ENCODE data around the gene CHMP1A.

Gene CHMP1A

GRCh38 chr16:89657442-89658220 is at the start of gene CHMP1A, which contains the start of gene SPATA33:
Gene CHMP1A, minus strand, starts transcription at chr16:89657708. Its CDS starts 120 bp downstream, at chr16:89657588.
Gene SPATA33, plus strand, starts transcription at chr16:89657836. Its CDS starts 76 bp downstream, at chr16:89657912.
- H3K4me3 ChIP-seq (ENCODE audit: low read length), result peak within 1 kb of the TSS; percentile 95
- no peak for TF ChIP-seq CTCF (conservative IDR thresholded peaks at IDR 0.05; ENCODE audit: low read length)
- DNase-seq (ENCODE audit: low read depth), result peak; percentile 80

GRCh38 chr16:89706518-89707260 is 49.2 kb upstream of the CHMP1A start:
- DNase-seq (ENCODE audit: low read depth), result no peak
- H3K4me3 ChIP-seq (ENCODE audit: low read length), result no peak overlapping the region

GRCh38 chr16:89705006-89705405 is 47.5 kb upstream of the CHMP1A start:
- DNase-seq (ENCODE audit: low read depth), result no peak
- no peak for TF ChIP-seq CTCF (conservative IDR thresholded peaks at IDR 0.05; ENCODE audit: low read length)

More at GRCh38 chr16:89706518-89707260, 49.2 kb upstream of the CHMP1A start:
- TF ChIP-seq CTCF (conservative IDR thresholded peaks at IDR 0.05; ENCODE audit: low read length), result no peak

GRCh38 chr16:89704281-89704680 is 46.8 kb upstream of the CHMP1A start:
- 0 out of 2 replicates have a peak, but pooled peaks have one; percentile 4 for TF ChIP-seq CTCF (conservative IDR thresholded peaks at IDR 0.05; ENCODE audit: low read length)
- no peak for DNase-seq (ENCODE audit: low read depth)
- H3K4me3 ChIP-seq (ENCODE audit: low read length), result no peak overlapping the region

More at GRCh38 chr16:89705006-89705405, 47.5 kb upstream of the CHMP1A start:
- no peak overlapping the region for H3K4me3 ChIP-seq (ENCODE audit: low read length)

GRCh38 chr16:89701425-89702406 is 44.2 kb upstream of the CHMP1A start, which contains the start of gene SPATA2L:
Gene SPATA2L, minus strand, starts transcription at chr16:89701705. Its CDS starts 473 bp downstream, at chr16:89701232.
- TF ChIP-seq CTCF (conservative IDR thresholded peaks at IDR 0.05; ENCODE audit: low read length), result no peak
- peak; percentile 61 for DNase-seq (ENCODE audit: low read depth)
- H3K4me3 ChIP-seq (ENCODE audit: low read length), result peak within 1 kb of the TSS; percentile 77

GRCh38 chr16:89700649-89701424 is 43.3 kb upstream of the CHMP1A start:
- peak overlapping the region; percentile 77 for H3K4me3 ChIP-seq (ENCODE audit: low read length)
- DNase-seq (ENCODE audit: low read depth), result no peak
- TF ChIP-seq CTCF (conservative IDR thresholded peaks at IDR 0.05; ENCODE audit: low read length), result 0 out of 2 replicates have a peak, but pooled peaks have one; percentile 4

Measured in AG10803 (cell line).